DMS114 treated with DMSO at 0.1 percent for 48 hours (cell line): ENCODE results near the gene PTPRN2.
A peak's percentile ranks its signal among the peaks of the same experiment; 100 is the strongest.
"Not testable (repeated sequence)": the region's sequence is repeated elsewhere in the genome, so short reads cannot be mapped to it uniquely, and the experiment has no call there.

Experiments
- DNase-seq: peaks from one replicate; lab custom pipeline; 2025; ENCODE audit not compliant: unreplicated experiment; lab: John Stamatoyannopoulos, UW

Gene PTPRN2

DNA sequence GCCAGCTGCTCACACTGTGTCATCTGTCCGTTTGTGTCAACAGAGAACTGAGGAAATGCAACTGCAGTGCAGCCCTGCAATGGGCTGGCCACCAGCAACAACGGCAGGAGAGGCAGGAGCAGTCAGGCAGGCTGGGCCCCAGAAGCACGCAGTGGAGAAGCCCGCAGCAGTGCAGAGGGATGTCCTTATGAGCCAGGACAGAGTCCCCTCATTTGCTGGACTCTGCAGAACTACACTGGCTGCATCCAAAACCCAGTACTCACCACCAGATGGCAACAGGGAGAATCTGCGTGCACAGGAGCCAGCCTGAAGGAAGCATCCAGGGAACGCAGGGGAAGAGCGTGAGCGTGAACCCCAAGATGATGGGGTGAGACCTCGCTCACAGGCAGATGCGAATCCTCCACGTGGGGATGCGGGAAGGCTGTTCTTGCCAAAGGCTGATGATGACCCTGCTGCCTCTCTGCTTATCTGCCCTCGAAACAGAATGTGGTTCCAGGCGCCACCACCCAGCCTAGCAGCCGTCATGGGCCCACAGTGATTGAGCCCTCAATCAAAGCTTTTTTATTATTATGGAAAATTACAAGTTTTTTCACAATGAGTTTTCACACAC, 232.1 kb downstream of the PTPRN2 start:
- DNase-seq: peak; percentile 39

DNA sequence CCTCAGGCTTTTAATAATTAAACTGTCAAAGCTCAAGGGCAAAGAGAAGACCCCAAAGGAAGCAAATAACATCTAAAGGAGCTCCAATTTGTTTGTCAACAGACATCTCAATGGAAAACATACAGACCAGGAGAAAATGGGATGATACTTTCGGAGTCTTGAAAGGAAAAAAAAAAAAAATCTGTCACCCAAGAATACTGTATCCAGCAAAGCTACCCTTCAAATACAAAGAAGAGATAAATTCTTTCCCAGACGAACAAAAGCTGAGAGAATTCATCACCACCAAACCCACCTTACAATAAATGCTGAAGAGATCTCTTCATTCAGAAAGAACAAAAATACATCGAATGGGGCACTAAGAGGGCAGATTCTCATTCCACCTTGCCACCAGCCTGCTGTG, 232.8 kb downstream of the PTPRN2 start:
- no peak for DNase-seq

DNA sequence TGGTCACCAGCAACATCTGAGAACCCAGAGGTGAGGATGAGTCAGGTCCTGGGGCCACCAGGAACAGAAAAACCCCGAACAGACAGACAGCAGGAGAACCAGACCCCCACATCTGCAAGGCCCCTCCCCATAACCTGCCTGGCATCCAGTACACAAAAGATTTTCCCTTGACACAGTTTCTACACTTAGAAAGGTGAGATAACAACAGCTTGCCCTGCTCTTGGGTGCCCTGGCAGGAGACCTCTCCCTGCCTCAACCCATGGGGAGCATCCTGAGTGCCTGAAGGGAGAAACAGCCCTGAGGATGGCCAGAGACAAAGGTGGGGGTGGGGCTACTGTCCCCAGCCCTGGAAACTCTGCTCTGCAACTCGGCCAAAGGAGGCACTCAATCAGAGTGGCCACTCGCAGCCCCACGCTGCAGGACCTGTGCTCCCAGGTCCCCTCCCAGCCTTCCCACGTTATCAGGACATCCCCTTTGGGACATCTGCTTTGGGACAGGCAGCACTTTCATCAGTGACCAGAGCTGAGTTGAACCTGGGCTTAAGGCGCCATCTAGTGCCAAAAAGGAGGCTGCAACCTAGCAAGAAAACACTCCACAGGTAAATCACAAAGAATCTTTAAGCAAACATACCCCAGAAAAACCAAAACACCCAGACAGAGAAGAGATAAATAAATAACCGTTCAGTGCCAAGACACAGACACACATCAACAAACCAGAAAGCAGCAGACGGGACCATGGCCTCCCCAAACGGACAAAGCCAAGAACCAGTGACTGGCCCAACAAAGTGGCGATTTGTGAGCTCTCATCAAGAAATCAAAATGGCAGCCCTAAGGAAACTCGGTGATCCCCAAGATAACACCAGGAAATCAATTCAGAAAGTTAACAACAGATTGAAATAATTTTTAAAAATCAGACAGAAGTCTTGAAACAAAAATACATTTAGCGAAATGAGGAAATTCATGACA, 233.7 kb downstream of the PTPRN2 start:
- DNase-seq: peak; percentile 37

DNA sequence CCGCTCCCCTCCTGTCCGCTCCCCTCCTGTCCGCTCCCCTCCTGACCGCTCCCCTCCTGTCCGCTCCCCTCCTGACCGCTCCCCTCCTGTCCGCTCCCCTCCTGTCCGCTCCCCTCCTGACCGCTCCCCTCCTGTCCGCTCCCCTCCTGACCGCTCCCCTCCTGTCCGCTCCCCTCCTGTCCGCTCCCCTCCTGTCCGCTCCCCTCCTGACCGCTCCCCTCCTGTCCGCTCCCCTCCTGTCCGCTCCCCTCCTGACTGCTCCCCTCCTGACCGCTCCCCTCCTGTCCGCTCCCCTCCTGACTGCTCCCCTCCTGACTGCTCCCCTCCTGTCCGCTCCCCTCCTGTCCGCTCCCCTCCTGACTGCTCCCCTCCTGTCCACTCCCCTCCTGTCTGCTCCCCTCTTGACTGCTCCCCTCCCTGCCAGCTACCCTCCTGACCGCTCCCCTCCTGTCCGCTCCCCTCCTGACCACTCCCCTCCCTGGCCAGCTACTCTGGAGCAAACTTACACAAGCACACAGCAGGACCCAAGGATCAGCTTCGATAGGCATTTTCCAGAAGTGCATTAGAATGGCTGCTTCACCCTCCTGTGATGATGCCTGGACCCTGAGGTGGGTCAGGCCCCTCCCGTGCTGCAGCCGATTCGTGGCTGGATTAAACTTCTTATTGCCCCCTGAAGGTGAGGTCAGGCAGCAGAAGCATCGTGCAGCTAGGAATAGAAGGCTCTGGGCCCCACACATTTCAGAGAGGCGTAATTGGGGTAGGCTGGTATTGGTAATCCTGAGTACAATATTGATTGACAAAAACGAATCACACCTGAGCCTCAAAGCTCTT, 235.5 kb downstream of the PTPRN2 start:
- not testable (repeated sequence) for DNase-seq

DNA sequence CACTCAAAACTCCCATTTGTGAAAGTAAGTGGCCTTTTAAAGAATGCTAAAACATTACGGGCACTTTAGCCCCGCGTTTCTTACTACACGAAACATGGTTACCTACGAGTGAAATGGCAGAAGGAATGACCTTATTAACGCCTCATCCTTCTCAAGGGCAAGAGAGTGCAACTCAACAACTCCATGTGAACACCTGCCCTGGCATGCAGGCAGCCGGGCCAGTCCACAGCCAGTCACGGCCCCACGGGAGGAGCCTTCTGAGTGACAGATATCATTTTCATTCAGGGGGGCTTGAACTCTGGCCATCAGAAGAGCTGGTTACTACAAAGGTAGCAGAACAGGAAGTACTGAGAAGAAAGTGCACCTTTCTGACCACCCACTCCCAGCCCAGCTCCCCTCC, 236.1 kb downstream of the PTPRN2 start:
- DNase-seq: no peak

DNA sequence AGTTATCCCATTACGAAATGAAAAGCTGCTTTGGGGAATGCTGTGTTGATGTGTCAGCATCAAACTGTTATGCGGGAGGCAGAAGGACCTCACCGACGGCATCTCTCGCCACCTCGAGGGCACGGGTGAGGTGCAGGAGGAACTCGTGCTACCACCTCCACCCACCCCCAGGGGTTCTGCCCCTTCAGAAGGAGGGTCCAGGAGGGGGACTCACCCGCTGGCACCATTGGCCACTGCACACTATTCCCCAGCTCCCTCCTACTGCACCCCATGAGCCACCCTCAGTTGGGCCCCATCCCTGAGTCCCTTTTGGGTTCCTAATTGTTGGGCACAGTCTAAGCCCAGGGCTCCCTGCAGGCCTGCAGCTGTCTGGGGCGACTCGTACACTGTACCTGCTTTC, 236.6 kb downstream of the PTPRN2 start:
- DNase-seq: no peak

DNA sequence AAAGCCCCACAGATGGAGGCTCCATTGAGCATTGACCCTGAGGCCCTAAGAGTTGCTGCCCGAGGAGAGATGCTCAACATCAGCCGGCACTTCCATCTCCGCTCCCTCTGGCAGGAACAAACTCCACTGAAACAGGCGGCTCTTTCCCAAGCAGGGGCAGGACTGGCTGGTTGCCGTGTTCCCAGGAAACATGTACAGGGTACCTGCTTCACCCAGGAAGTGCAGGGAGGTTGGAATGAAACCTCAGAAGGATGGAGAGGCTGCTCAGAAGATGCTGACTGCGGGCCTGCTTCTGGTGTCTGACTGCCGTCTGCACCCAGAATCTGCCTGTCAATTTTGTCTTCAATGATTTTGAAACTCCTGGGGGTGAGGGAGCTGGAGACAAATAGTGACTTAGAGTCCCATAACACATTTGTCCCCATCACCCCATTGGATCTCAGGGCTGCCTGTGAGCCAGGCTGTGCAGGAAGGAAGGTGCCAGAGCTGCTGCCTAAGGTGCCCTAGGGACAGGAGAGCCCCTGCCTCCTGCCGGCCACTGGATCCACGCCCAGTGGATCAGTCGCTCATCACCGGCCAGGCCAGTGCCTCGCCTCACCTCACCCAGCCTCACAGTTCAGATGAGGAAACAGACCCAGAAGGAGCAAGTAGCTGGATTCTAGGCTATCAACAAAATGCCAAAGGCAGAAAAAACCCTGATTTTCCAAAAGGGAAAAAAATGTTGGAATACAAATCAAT, 237.3 kb downstream of the PTPRN2 start:
- DNase-seq: no peak

DNA sequence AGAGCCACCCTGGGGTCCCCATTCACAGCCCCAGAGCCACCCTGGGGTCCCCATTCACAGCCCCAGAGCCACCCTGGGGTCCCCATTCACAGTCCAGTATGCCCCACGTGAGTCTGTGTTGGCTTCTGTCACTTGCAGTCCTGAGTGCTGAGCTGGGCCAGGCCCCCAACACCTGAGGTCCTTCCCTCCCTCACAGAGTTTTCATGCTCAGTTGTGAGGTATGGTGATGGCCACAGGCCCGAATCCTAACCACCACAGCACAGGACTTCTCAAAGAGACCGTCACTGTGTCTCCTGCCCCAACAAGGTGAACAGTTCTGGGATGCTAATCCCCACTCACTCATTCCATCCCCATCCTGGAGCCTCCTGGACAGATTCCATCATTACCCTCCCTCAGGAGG, 239.2 kb downstream of the PTPRN2 start:
- no peak for DNase-seq

DNA sequence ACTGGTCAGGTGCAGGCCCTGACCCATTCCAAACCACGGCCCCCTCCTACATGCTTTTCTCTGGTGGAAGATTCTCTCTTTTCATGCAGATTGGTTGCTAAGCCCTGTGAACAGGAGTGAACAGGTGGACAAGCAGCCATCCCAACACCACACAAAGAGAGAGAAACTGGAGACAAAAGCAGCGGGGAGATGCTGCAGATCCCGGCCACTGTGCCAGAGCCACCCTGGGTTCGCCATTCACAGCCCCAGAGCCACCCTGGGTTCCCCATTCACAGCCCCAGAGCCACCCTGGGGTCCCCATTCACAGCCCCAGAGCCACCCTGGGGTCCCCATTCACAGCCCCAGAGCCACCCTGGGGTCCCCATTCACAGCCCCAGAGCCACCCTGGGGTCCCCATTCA, 239.6 kb downstream of the PTPRN2 start:
- DNase-seq: not testable (repeated sequence)

DNA sequence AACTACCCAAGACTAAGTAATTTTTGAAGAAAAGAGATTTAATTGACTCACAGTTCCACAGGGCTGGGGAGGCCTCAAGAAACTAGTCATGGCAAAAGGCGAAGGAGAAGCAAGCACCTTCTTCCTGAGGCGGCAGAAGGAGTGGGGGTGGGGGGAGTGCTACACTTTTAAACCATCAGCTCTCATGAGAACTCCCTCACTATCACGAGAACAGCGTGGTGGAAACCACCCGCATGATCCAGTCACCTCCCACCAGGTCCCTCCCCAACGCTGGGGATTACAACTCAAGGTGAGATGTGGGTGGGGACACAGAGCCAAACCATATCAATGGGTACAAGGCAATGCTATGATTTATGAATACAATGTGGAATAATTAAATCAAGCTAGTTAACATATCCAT, 241.9 kb downstream of the PTPRN2 start:
- DNase-seq: no peak

DNA sequence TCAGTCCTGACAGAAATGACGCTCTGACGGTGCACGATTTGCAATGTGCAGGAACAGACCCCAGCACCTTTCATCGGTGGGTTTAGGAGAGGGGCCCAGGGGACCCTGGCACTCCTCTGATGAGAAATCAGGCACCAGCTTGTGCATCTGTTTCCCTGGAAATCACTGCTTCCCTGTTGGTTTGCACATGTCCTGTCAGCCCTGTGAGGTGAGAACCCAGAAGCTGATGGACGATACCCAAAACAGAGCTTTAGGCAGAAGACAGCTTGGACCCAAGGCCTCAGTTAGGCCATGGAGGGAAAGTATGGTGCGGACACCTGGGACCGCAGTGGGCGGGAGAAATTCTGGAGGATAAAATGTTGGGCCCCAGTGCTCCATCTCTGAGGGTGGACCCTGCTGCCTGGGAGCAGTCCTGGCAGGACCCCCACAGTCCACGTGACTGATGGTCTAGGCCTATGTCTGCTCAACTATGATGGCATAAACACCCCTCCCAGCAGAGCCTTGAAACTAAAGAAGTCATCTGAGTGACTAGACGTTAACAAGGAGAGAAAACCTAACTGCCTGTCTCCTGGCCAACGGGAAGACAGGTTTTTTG, 242.8 kb downstream of the PTPRN2 start:
- no peak for DNase-seq

DNA sequence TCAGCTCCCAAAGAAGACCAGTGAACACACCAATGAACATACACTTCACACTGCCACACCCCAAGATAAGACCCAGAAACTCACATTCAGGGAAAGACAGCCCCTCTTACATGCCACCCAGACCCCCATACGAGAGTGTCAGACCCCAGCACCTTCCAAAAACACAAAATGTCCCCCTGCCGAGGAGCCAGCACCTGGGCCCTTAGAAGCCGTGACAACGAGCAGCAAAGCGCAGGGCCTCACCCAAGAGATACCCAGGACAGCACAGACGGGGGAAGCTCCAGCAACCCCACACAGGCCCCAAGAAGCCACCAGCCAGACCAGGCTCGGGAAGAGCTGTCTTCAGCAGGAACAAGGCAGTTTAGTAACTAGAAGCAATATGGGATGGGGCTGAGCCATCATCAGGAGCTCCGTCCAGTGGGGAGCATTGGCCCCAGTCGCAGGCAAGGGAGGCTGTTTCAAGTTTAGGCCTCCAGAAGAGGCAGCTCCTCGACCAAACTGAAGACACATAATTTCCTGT, 243.6 kb downstream of the PTPRN2 start:
- no peak for DNase-seq

DNA sequence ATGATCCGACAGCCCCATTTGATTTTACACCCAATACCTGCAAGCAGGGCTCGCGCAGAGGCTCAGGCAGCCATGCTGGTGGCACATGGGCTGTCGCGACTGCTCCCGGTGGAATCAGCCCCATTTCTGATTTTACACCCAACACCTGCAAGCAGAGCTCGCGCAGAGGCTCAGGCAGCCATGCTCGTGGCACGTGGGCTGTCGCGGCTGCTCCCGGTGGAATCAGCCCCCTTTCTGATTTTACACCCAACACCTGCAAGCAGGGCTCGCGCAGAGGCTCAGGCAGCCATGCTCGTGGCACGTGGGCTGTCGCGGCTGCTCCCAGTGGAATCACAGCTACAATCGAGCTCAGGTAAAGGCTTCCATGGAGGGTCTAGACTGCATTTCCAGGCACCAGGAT, 244.1 kb downstream of the PTPRN2 start:
- DNase-seq: no peak

DNA sequence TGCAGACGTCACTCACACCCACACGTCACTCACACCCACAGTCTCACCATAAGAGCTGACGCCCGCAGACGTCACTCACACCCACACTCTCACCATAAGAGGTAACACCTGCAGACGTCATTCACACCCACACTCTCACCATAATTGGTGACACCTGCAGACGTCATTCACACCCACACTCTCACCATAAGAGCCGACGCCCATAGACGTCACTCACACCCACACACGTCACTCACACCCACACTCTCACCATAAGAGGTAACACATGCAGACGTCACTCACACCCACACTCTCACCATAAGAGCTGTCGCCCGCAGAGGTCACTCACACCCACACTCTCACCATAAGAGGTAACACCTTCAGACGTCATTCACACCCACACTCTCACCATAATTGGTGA, 246.5 kb downstream of the PTPRN2 start:
- not testable (repeated sequence) for DNase-seq

DNA sequence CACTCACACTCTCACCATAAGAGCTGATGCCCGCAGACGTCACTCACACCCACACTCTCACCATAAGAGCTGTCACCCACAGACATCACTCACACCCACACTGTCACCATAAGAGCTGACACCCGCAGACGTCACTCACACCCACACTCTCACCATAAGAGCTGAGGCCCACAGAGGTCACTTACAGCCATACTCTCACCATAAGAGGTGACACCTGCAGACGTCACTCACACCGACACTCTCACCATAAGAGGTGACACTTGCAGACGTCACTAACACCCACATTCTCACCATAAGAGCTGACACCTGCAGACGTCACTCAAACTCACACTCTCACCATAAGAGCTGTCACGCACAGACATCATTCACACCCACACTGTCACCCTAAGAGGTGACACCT, 250.7 kb downstream of the PTPRN2 start:
- not testable (repeated sequence) for DNase-seq

DNA sequence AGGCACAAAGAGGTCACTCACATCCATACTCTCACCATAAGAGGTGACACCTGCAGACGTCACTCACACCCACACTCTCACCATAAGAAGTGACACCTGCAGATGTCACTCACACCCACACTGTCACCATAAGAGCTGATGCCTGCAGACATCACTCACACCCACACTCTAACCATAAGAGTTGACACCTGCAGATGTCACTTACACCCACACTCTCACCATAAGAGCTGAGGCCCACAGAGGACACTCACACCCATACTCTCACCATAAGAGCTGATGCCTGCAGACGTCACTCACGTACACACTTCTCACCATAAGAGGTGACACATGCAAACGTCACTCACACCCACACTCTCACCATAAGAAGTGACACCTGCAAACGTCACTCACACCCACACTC, 255.1 kb downstream of the PTPRN2 start:
- DNase-seq: not testable (repeated sequence)

DNA sequence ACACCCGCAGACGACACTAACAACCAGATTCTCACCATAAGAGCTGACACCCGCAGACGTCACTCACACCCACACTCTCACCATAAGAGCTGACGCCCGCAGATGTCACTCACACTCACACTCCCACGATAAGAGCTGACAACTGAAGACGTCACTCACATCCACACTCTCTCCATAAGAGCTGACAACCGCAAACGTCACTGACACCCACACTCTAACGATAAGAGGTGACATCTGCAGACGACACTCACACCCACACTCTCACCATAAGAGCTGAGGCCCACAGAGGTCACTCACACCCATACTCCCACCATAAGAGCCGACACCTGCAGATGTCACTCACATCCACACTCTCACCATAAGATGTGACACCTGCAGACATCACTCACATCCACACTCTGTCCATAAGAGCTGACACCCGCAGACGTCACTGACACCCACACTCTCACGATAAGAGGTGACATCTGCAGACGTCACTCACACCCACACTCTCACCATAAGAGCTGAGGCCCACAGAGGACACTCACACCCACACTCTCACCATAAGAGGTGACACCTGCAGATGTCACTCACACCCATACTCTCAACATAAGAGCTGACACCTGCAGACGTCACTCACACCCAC, 255.7 kb downstream of the PTPRN2 start:
- DNase-seq: not testable (repeated sequence)

DNA sequence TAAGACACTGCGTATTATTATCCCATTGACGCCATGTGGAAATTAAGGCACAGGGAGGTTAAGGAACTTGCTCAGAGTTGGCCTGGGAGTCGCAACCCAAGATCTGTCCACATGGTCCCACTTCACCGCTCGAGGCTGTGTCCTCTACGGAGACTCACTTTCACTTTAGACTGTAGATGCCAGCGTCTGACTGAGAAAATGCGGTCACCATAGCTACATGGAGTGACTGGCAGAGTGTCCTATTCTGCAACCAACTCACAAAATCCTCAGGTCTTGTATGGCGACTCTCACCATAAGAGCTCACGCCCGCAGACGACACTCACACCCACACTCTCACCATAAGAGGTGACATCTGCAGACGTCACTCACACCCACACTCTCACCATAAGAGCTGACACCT, 257.9 kb downstream of the PTPRN2 start:
- DNase-seq: no peak

DNA sequence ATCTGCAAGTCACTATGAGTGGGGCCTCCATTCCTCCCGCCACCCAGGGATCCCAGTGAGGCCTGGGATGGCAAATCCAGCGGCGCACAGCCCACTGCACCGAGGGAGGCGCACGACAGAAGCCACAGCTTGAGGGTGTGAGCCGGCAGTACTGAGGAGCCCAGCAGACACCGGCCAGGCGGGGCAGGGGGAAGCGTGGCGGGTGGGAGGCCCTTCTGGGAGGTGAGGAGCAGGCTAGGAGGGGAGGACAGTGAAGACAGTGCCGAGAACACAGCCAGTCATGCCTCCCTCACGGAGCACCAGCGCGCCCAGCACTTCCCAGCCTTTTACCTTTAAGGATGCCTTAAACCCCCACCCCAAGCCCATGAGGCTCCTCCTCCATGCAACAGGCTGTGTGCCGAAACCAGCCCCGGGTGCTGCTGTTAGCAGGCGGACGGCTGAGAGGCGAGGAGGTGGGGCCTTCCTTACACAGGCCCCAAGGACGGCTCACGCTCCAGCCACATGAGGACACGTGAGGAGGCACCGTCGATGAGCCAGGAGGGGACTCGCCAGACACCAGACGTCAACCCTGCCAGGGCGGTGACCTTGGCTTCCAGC, 258.5 kb downstream of the PTPRN2 start:
- no peak for DNase-seq
